ENCODE results near the gene SLC37A2. TPM values are rescaled to one million over a fixed set of nuclear protein-coding genes. Genes with fewer than 3 reads are reported as not detected.
"Not testable (repeated sequence)": the region's sequence is repeated elsewhere in the genome, so short reads cannot be mapped to it uniquely, and the experiment has no call there.

Gene SLC37A2
- total RNA-seq, 1 experiment from 2014 or later, result 0.41 TPM

- Histone ChIP-seq H3K27me3 (ENCODE audit: low read length) (no peaks in the 10 kb centered on the region), H4K20me1 (ENCODE audit: insufficient read depth, low read depth, low read length) (no peaks in the 10 kb centered on the region), H2AFZ (ENCODE audit: low read length) (no peak overlapping the region), H3K27ac (ENCODE audit: low read length) (no peak overlapping the region), H3K4me1 (ENCODE audit: low read length) (no peaks in the 10 kb centered on the region), H3K9me2 (replicated peaks; ENCODE audit: insufficient read depth, low read length) (no peaks in the 10 kb centered on the region), H3K9me3 (ENCODE audit: low read length) (no peaks in the 10 kb centered on the region), H3K79me2 (ENCODE audit: low read length) (no peaks in the 10 kb centered on the region), H3K36me3 (ENCODE audit: insufficient read depth, low read length) (no peaks in the 10 kb centered on the region), H3K4me2 (ENCODE audit: low read depth, low read length, poor library complexity, severe bottlenecking) (no peak overlapping the region), H3K4me3 (ENCODE audit: low read length) (no peak overlapping the region), H3K9ac (ENCODE audit: low read length) (no peak overlapping the region)
- no peak for DNase-seq
Observed at GRCh38 chr11:125052047-125052446, 11.1 kb upstream of the SLC37A2 start.

GRCh38 chr11:125053167-125053566 lies 9.9 kb upstream of the SLC37A2 start:
- Histone ChIP-seq H4K20me1 (ENCODE audit: insufficient read depth, low read depth, low read length) (no peaks in the 10 kb centered on the region), H2AFZ (ENCODE audit: low read length) (no peak overlapping the region), H3K9me3 (ENCODE audit: low read length) (no peaks in the 10 kb centered on the region), H3K4me1 (ENCODE audit: low read length) (no peaks in the 10 kb centered on the region), H3K27me3 (ENCODE audit: low read length) (no peaks in the 10 kb centered on the region), H3K79me2 (ENCODE audit: low read length) (no peaks in the 10 kb centered on the region), H3K4me3 (ENCODE audit: low read length) (no peak overlapping the region), H3K9me2 (replicated peaks; ENCODE audit: insufficient read depth, low read length) (no peaks in the 10 kb centered on the region), H3K9ac (ENCODE audit: low read length) (no peak overlapping the region), H3K4me2 (ENCODE audit: low read depth, low read length, poor library complexity, severe bottlenecking) (no peak overlapping the region), H3K27ac (ENCODE audit: low read length) (no peak overlapping the region), H3K36me3 (ENCODE audit: insufficient read depth, low read length) (no peaks in the 10 kb centered on the region)
- DNase-seq, result no peak

- no peaks in the 10 kb centered on the region for H3K36me3 ChIP-seq (ENCODE audit: insufficient read depth, low read length)
- H2AFZ ChIP-seq (ENCODE audit: low read length), result no peak overlapping the region
- H3K4me2 ChIP-seq (ENCODE audit: low read depth, low read length, poor library complexity, severe bottlenecking), result no peak overlapping the region
- DNase-seq, result no peak
- H3K9ac ChIP-seq (ENCODE audit: low read length), result no peak overlapping the region
- no peak overlapping the region for H3K27ac ChIP-seq (ENCODE audit: low read length)
- no peak overlapping the region for H3K4me3 ChIP-seq (ENCODE audit: low read length)
- no peaks in the 10 kb centered on the region for H3K27me3 ChIP-seq (ENCODE audit: low read length)
- no peaks in the 10 kb centered on the region for H3K79me2 ChIP-seq (ENCODE audit: low read length)
- H3K9me2 ChIP-seq (replicated peaks; ENCODE audit: insufficient read depth, low read length), result no peaks in the 10 kb centered on the region
- no peaks in the 10 kb centered on the region for H3K9me3 ChIP-seq (ENCODE audit: low read length)
- H3K4me1 ChIP-seq (ENCODE audit: low read length), result no peaks in the 10 kb centered on the region
- no peaks in the 10 kb centered on the region for H4K20me1 ChIP-seq (ENCODE audit: insufficient read depth, low read depth, low read length)
Observed at GRCh38 chr11:125055107-125055715, 7.9 kb upstream of the SLC37A2 start.

GRCh38 chr11:125056111-125056510 lies 7.0 kb upstream of the SLC37A2 start:
- not testable (repeated sequence) for H3K9me2 ChIP-seq (replicated peaks; ENCODE audit: insufficient read depth, low read length); H3K9me3 ChIP-seq (ENCODE audit: low read length)

GRCh38 chr11:125056931-125057692 lies 6.0 kb upstream of the SLC37A2 start:
- H3K27ac ChIP-seq (ENCODE audit: low read length), result no peak overlapping the region
- H3K27me3 ChIP-seq (ENCODE audit: low read length), result no peaks in the 10 kb centered on the region
- no peaks in the 10 kb centered on the region for H3K9me2 ChIP-seq (replicated peaks; ENCODE audit: insufficient read depth, low read length)
- H3K4me3 ChIP-seq (ENCODE audit: low read length), result no peak overlapping the region
- DNase-seq, result no peak
- no peak overlapping the region for H2AFZ ChIP-seq (ENCODE audit: low read length)
- H4K20me1 ChIP-seq (ENCODE audit: insufficient read depth, low read depth, low read length), result no peaks in the 10 kb centered on the region
- H3K4me2 ChIP-seq (ENCODE audit: low read depth, low read length, poor library complexity, severe bottlenecking), result no peak overlapping the region
- no peak overlapping the region for H3K9ac ChIP-seq (ENCODE audit: low read length)
- H3K4me1 ChIP-seq (ENCODE audit: low read length), result no peaks in the 10 kb centered on the region
- no peaks in the 10 kb centered on the region for H3K79me2 ChIP-seq (ENCODE audit: low read length)
- no peaks in the 10 kb centered on the region for H3K36me3 ChIP-seq (ENCODE audit: insufficient read depth, low read length)
- no peaks in the 10 kb centered on the region for H3K9me3 ChIP-seq (ENCODE audit: low read length)

More at GRCh38 chr11:125056111-125056510, 7.0 kb upstream of the SLC37A2 start:
- H3K27me3 ChIP-seq (ENCODE audit: low read length); DNase-seq; H4K20me1 ChIP-seq (ENCODE audit: insufficient read depth, low read depth, low read length); H3K4me2 ChIP-seq (ENCODE audit: low read depth, low read length, poor library complexity, severe bottlenecking); H3K4me3 ChIP-seq (ENCODE audit: low read length); H3K27ac ChIP-seq (ENCODE audit: low read length); H3K79me2 ChIP-seq (ENCODE audit: low read length); H3K36me3 ChIP-seq (ENCODE audit: insufficient read depth, low read length); H3K9ac ChIP-seq (ENCODE audit: low read length); H2AFZ ChIP-seq (ENCODE audit: low read length); H3K4me1 ChIP-seq (ENCODE audit: low read length): not testable (repeated sequence)

GRCh38 chr11:125057693-125058016 lies 5.5 kb upstream of the SLC37A2 start:
- Histone ChIP-seq H3K4me2 (ENCODE audit: low read depth, low read length, poor library complexity, severe bottlenecking) (no peak overlapping the region), H3K9me2 (replicated peaks; ENCODE audit: insufficient read depth, low read length) (no peaks in the 10 kb centered on the region), H3K9me3 (ENCODE audit: low read length) (no peaks in the 10 kb centered on the region), H3K36me3 (ENCODE audit: insufficient read depth, low read length) (no peaks in the 10 kb centered on the region), H3K4me3 (ENCODE audit: low read length) (no peak overlapping the region), H3K9ac (ENCODE audit: low read length) (no peak overlapping the region), H3K4me1 (ENCODE audit: low read length) (no peaks in the 10 kb centered on the region), H3K27me3 (ENCODE audit: low read length) (no peaks in the 10 kb centered on the region), H4K20me1 (ENCODE audit: insufficient read depth, low read depth, low read length) (no peaks in the 10 kb centered on the region), H3K27ac (ENCODE audit: low read length) (no peak overlapping the region), H3K79me2 (ENCODE audit: low read length) (no peaks in the 10 kb centered on the region), H2AFZ (ENCODE audit: low read length) (no peak overlapping the region)
- no peak for DNase-seq

- H3K36me3 ChIP-seq (ENCODE audit: insufficient read depth, low read length), result no peaks in the 10 kb centered on the region
- no peak overlapping the region for H3K9ac ChIP-seq (ENCODE audit: low read length)
- no peak overlapping the region for H3K4me2 ChIP-seq (ENCODE audit: low read depth, low read length, poor library complexity, severe bottlenecking)
- H3K4me3 ChIP-seq (ENCODE audit: low read length), result no peak overlapping the region
- H3K9me2 ChIP-seq (replicated peaks; ENCODE audit: insufficient read depth, low read length), result no peaks in the 10 kb centered on the region
- H2AFZ ChIP-seq (ENCODE audit: low read length), result no peak overlapping the region
- H3K27ac ChIP-seq (ENCODE audit: low read length), result no peak overlapping the region
- no peaks in the 10 kb centered on the region for H3K4me1 ChIP-seq (ENCODE audit: low read length)
- no peaks in the 10 kb centered on the region for H3K79me2 ChIP-seq (ENCODE audit: low read length)
- DNase-seq, result no peak
- no peaks in the 10 kb centered on the region for H3K9me3 ChIP-seq (ENCODE audit: low read length)
- no peaks in the 10 kb centered on the region for H3K27me3 ChIP-seq (ENCODE audit: low read length)
- H4K20me1 ChIP-seq (ENCODE audit: insufficient read depth, low read depth, low read length), result no peaks in the 10 kb centered on the region
Observed at GRCh38 chr11:125061281-125061680, 1.8 kb upstream of the SLC37A2 start.

GRCh38 chr11:125062218-125062930 lies 731 bp upstream of the SLC37A2 start:
- DNase-seq, result no peak
- Histone ChIP-seq H3K4me1 (ENCODE audit: low read length) (no peaks in the 10 kb centered on the region), H3K4me3 (ENCODE audit: low read length) (no peak overlapping the region), H3K4me2 (ENCODE audit: low read depth, low read length, poor library complexity, severe bottlenecking) (no peak overlapping the region), H3K27me3 (ENCODE audit: low read length) (no peaks in the 10 kb centered on the region), H3K9ac (ENCODE audit: low read length) (no peak overlapping the region), H3K9me3 (ENCODE audit: low read length) (no peaks in the 10 kb centered on the region), H3K27ac (ENCODE audit: low read length) (no peak overlapping the region), H4K20me1 (ENCODE audit: insufficient read depth, low read depth, low read length) (no peaks in the 10 kb centered on the region), H2AFZ (ENCODE audit: low read length) (no peak overlapping the region), H3K36me3 (ENCODE audit: insufficient read depth, low read length) (no peaks in the 10 kb centered on the region), H3K79me2 (ENCODE audit: low read length) (no peaks in the 10 kb centered on the region), H3K9me2 (replicated peaks; ENCODE audit: insufficient read depth, low read length) (no peaks in the 10 kb centered on the region)
